Left kidney (tissue), 2 donors: ENCODE data around the gene ZNF8. TPM values are rescaled to one million over a fixed set of nuclear protein-coding genes. Genes with fewer than 3 reads are reported as not detected.
"Not testable (repeated sequence)": the region's sequence is repeated elsewhere in the genome, so short reads cannot be mapped to it uniquely, and the experiment has no call there.

Experiments used
- DNase-seq: peaks from one replicate; pipeline ENCODE4 v3.0.0-alpha.2; 2013
- polyA plus RNA-seq: library from polyadenylated mRNA; unstranded; fragments of 120-200 nt; gene quantifications from one replicate; pipeline ENCODE4 v1.2.1, GENCODE V29; 2013; ENCODE audit not compliant: insufficient read length

Gene ZNF8
- polyA plus RNA-seq, 1 donor = 11.4 TPM

GRCh38 chr19:58294743-58295374 lies 16.1 kb downstream of the ZNF8 start:
- DNase-seq = no peak

- no peak for DNase-seq
Observed at GRCh38 chr19:58296104-58296503, 17.3 kb downstream of the ZNF8 start.

- DNase-seq = no peak
Observed at GRCh38 chr19:58300620-58301019, 21.9 kb downstream of the ZNF8 start.

- no peak for DNase-seq
Observed at GRCh38 chr19:58304255-58304654, 25.5 kb downstream of the ZNF8 start.

- DNase-seq = no peak
Observed at GRCh38 chr19:58304748-58305064, 26.0 kb downstream of the ZNF8 start.

- peak; percentile 93 for DNase-seq
Observed at GRCh38 chr19:58305065-58305931, 26.5 kb downstream of the ZNF8 start, which contains the start of gene ERVK3-1. TSS of gene ERVK3-1 (plus strand) at chr19:58305377. CDS start at chr19:58312169, 6,792 bp downstream.

GRCh38 chr19:58305932-58306323 lies 27.2 kb downstream of the ZNF8 start:
- DNase-seq = no peak

GRCh38 chr19:58307736-58308135 lies 29.0 kb downstream of the ZNF8 start:
- DNase-seq = no peak

- DNase-seq = not testable (repeated sequence)
Observed at GRCh38 chr19:58310685-58311084, 31.9 kb downstream of the ZNF8 start.

GRCh38 chr19:58311345-58311865 lies 32.6 kb downstream of the ZNF8 start:
- no peak for DNase-seq

- no peak for DNase-seq
Observed at GRCh38 chr19:58315580-58315979, 36.8 kb downstream of the ZNF8 start.

- peak; percentile 44 for DNase-seq
Observed at GRCh38 chr19:58317476-58318072, 38.8 kb downstream of the ZNF8 start.

GRCh38 chr19:58318297-58318696 lies 39.5 kb downstream of the ZNF8 start:
- no peak for DNase-seq

GRCh38 chr19:58319241-58319640 lies 40.5 kb downstream of the ZNF8 start:
- no peak for DNase-seq

GRCh38 chr19:58325311-58326022 lies 46.7 kb downstream of the ZNF8 start:
- DNase-seq = no peak

- DNase-seq = no peak
Observed at GRCh38 chr19:58326501-58326913, 47.8 kb downstream of the ZNF8 start.

- peak; percentile 96 for DNase-seq
Observed at GRCh38 chr19:58326914-58327726, 48.4 kb downstream of the ZNF8 start, which contains the start of gene ZSCAN22. TSS of gene ZSCAN22 (plus strand) at chr19:58326994. CDS start at chr19:58334803, 7,809 bp downstream.

GRCh38 chr19:58328999-58329398 lies 50.2 kb downstream of the ZNF8 start:
- DNase-seq = no peak

GRCh38 chr19:58330458-58330857 lies 51.7 kb downstream of the ZNF8 start:
- no peak for DNase-seq

GRCh38 chr19:58332697-58333096 lies 53.9 kb downstream of the ZNF8 start:
- DNase-seq = no peak

- DNase-seq = no peak
Observed at GRCh38 chr19:58334691-58335249, 56.0 kb downstream of the ZNF8 start.
